NCI-H774 (cell line): ENCODE data around the gene BOC.

Experiments used
- DNase-seq: peaks from one replicate; lab custom pipeline; 2025; lab: John Stamatoyannopoulos, UW

The BOC gene

GRCh38 chr3:113193719-113194118, 17.6 kb upstream of the BOC start:
- DNase-seq, result no peak

- no peak for DNase-seq
These were observed 16.4 kb upstream of the BOC start for GRCh38 chr3:113194823-113195401.

- DNase-seq, result no peak
These were observed 11.0 kb upstream of the BOC start for GRCh38 chr3:113200351-113200750.

- no peak for DNase-seq
These were observed 10.4 kb upstream of the BOC start for GRCh38 chr3:113200946-113201345.

- DNase-seq, result no peak
These were observed 7.0 kb upstream of the BOC start for GRCh38 chr3:113204371-113204770.

- no peak for DNase-seq
These were observed 5.9 kb upstream of the BOC start for GRCh38 chr3:113205481-113205880.

- DNase-seq, result no peak
These were observed 590 bp upstream of the BOC start for GRCh38 chr3:113210604-113211329.

- DNase-seq, result no peak
These were observed 940 bp downstream of the BOC start for GRCh38 chr3:113212150-113212843.

- DNase-seq, result no peak
These were observed 1.6 kb downstream of the BOC start for GRCh38 chr3:113212844-113213375.

GRCh38 chr3:113213896-113214587, 2.7 kb downstream of the BOC start:
- DNase-seq, result no peak

GRCh38 chr3:113214917-113215595, 3.7 kb downstream of the BOC start:
- DNase-seq, result no peak

GRCh38 chr3:113216393-113216792, 5.0 kb downstream of the BOC start:
- DNase-seq, result no peak

- DNase-seq, result no peak
These were observed 6.8 kb downstream of the BOC start for GRCh38 chr3:113218011-113218680.

- DNase-seq, result no peak
These were observed 7.3 kb downstream of the BOC start for GRCh38 chr3:113218681-113219045.

- DNase-seq, result no peak
These were observed 8.4 kb downstream of the BOC start for GRCh38 chr3:113219605-113220300.

- DNase-seq, result no peak
These were observed 9.4 kb downstream of the BOC start for GRCh38 chr3:113220721-113221120.

- DNase-seq, result no peak
These were observed 10.4 kb downstream of the BOC start for GRCh38 chr3:113221721-113222257.

- no peak for DNase-seq
These were observed 11.2 kb downstream of the BOC start for GRCh38 chr3:113222451-113223086.

- DNase-seq, result no peak
These were observed 12.3 kb downstream of the BOC start for GRCh38 chr3:113223475-113224281.
